Transverse colon (tissue), 4 donors: Measurements from ENCODE around the gene CPSF4L. TPM values are rescaled to one million over a fixed set of nuclear protein-coding genes. Genes with fewer than 3 reads are reported as not detected.

Source experiments
- DNase-seq: peaks from one replicate; pipeline ENCODE4 v3.0.0-alpha.2; 2019
- H3K27ac ChIP-seq, 4 donors: fragments of 200-600 bp; sonication (generic); 2 replicates each; pipeline ENCODE4 v1.5.1; 2016 to 2018; ENCODE audit warnings: inconsistent platforms in 4 of 4
- H3K27me3 ChIP-seq: fragments of 200-600 bp; sonication (generic); 2 replicates; pipeline ENCODE4 v1.5.1; 2017; ENCODE audit warnings: inconsistent platforms
- H3K36me3 ChIP-seq, 4 donors: fragments of 200-600 bp; sonication (generic); 2 replicates each; pipeline ENCODE4 v1.5.1; 2017 to 2019; ENCODE audit warnings: inconsistent platforms in 4 of 4
- H3K4me1 ChIP-seq, 4 donors: fragments of 200-600 bp; sonication (generic); 2 replicates each; pipeline ENCODE4 v1.5.1; 2017 to 2020; ENCODE audit warnings: inconsistent platforms in 4 of 4
- H3K4me3 ChIP-seq, 4 donors: fragments of 200-600 bp; sonication (generic); 1 replicate in 1 of 4; 2 replicates in 3 of 4; pipeline versions ENCODE4 v1.5.1 to v1.6.1; 2017 to 2019; ENCODE audit warnings: inconsistent platforms in 4 of 4
- H3K9me3 ChIP-seq, 2 donors: fragments of 200-600 bp; sonication (generic); 2 replicates each; pipeline ENCODE4 v1.5.1; 2017 to 2019; ENCODE audit warnings: inconsistent platforms in 2 of 2
- CTCF ChIP-seq, 5 experiments: fragments of 200-600 bp in 3 of 5; fragments of 450-650 bp in 2 of 5; sonication (generic) in 3 of 5; IDR thresholded peaks; 1 replicate in 2 of 5; 2 replicates in 3 of 5; pipeline ENCODE4 v1.5.1; 2016 to 2017; ENCODE audit warnings: antibody characterized with exemption in 5 of 5, inconsistent platforms in 3 of 5, mild to moderate bottlenecking in 2 of 5, moderate library complexity in 1 of 5
- EP300 ChIP-seq: sonication (generic); formaldehyde crosslinking; IDR thresholded peaks from one replicate; pipeline ENCODE4 v1.6.1; 2017; ENCODE audit warnings: antibody characterized with exemption, low read depth
- POLR2A ChIP-seq: fragments of 450-650 bp; IDR thresholded peaks from one replicate; pipeline ENCODE4 v1.6.1; 2016; ENCODE audit warnings: antibody characterized with exemption, mild to moderate bottlenecking, moderate library complexity
- POLR2AphosphoS5 ChIP-seq, 3 donors: sonication (generic); formaldehyde crosslinking; IDR thresholded peaks; one replicate each; pipeline ENCODE4 v1.6.1; 2016; ENCODE audit warnings: antibody characterized with exemption in 3 of 3
- WGBS, 2 donors: methylation state at CpG; one replicate each; pipeline ENCODE4 v1.1.5; 2018; ENCODE audit warnings: low coverage in 1 of 2; 5-methylcytosine and 5-hydroxymethylcytosine counted together
- in situ Hi-C, 4 donors: fragments of 200-750 bp; cut with MboI; loops; one replicate each; pipeline versions ENCODE4 v1.15.0 to v1.15.1; 2017; ENCODE audit warnings: low sequenced_read_pairs in 3 of 4, low pct_ligation_motif_present in 1 of 4, low pct_unique_long_range_greater_than_20kb in 1 of 4
- intact Hi-C: fragments of 100-400 bp; cut with DNase I; formaldehyde crosslinking; loops from one replicate; pipeline ENCODE4 v1.15.1; 2023; ENCODE audit warnings: low total_unique reads
- total RNA-seq, 4 donors: library from RNA; depleted of rRNA; stranded (reverse); fragments of >200 nt; gene quantifications; one replicate each; pipeline ENCODE4 v1.1.0, GENCODE V29; 2016

CPSF4L gene
- total RNA-seq, 4 donors from 2014 or later, result not detected

GRCh38 chr17:73300392-73300791 is 38.7 kb upstream of the CPSF4L start:
- TF ChIP-seq POLR2AphosphoS5 (IDR thresholded peaks at IDR 0.05), result no peak
- no peak for TF ChIP-seq CTCF (IDR thresholded peaks at IDR 0.05)
- TF ChIP-seq EP300, result no peak
- TF ChIP-seq POLR2A, result no peak
- H3K27ac ChIP-seq, result peak overlapping the region; percentile 4 to 51 (median 24)
- H3K4me1 ChIP-seq, result peaks cover 18 to 72% (median 52%) of the 10 kb centered on the region in 4 donors
- WGBS, 2 donors, result 69 to 78% methylated on average over 2 to 3 of the region's 3 CpGs
- DNase-seq, result no peak
- H3K4me3 ChIP-seq, result no peak overlapping the region
- no peaks in the 10 kb centered on the region for H3K36me3 ChIP-seq
- H3K9me3 ChIP-seq, result no peaks in the 10 kb centered on the region
- intact Hi-C loops (no loop called here), in situ Hi-C loops (no loop called here)
- H3K27me3 ChIP-seq, result no peaks in the 10 kb centered on the region

- intact Hi-C loops, result no loop called here
- in situ Hi-C loops, result no loop called here
- DNase-seq, result no peak
- WGBS, 2 donors, result 53 to 66% methylated on average over 6 to 15 of the region's 15 CpGs
- no peaks in the 10 kb centered on the region for H3K36me3 ChIP-seq
- peak overlapping the region; percentile 53 to 63 (median 55) for H3K27ac ChIP-seq
- peaks cover 22 to 72% (median 42%) of the 10 kb centered on the region in 4 donors for H3K4me1 ChIP-seq
- no peak overlapping the region for H3K4me3 ChIP-seq
- no peaks in the 10 kb centered on the region for H3K9me3 ChIP-seq
- no peaks in the 10 kb centered on the region for H3K27me3 ChIP-seq
- TF ChIP-seq POLR2A (no peak), EP300 (no peak), POLR2AphosphoS5 (IDR thresholded peaks at IDR 0.05) (no peak), CTCF (IDR thresholded peaks at IDR 0.05) (no peak)
Observed at GRCh38 chr17:73297934-73298861, 36.5 kb upstream of the CPSF4L start.

GRCh38 chr17:73293480-73293911 is 31.8 kb upstream of the CPSF4L start:
- intact Hi-C loops, result no loop called here
- Histone ChIP-seq H3K4me3 (no peak overlapping the region), H3K4me1 (peaks cover 54 to 82% (median 65%) of the 10 kb centered on the region in 4 donors), H3K27me3 (no peaks in the 10 kb centered on the region), H3K9me3 (no peaks in the 10 kb centered on the region), H3K27ac (peak overlapping the region; percentile 83 to 90 (median 86)), H3K36me3 (no peaks in the 10 kb centered on the region)
- WGBS, 2 donors, result 68 to 80% methylated on average over 1 to 9 of the region's 9 CpGs
- TF ChIP-seq EP300 (no peak), POLR2AphosphoS5 (IDR thresholded peaks at IDR 0.05) (peak in 2 of 3 donors; percentile 30 to 43)
- DNase-seq, result peak; percentile 51
- in situ Hi-C loops, result no loop called here

- DNase-seq, result no peak
- intact Hi-C loops (no loop called here), in situ Hi-C loops (no loop called here)
- no peak for TF ChIP-seq CTCF (IDR thresholded peaks at IDR 0.05)
- no peak for TF ChIP-seq POLR2AphosphoS5 (IDR thresholded peaks at IDR 0.05)
- TF ChIP-seq POLR2A, result no peak
- TF ChIP-seq EP300, result no peak
- H3K4me1 ChIP-seq, result peaks cover 58 to 82% (median 65%) of the 10 kb centered on the region in 4 donors
- H3K9me3 ChIP-seq, result no peaks in the 10 kb centered on the region
- WGBS, 2 donors, result 75 to 86% methylated on average over 3 to 11 of the region's 11 CpGs
- no peaks in the 10 kb centered on the region for H3K27me3 ChIP-seq
- H3K27ac ChIP-seq, result peak overlapping the region; percentile 83 to 90 (median 86)
- no peaks in the 10 kb centered on the region for H3K36me3 ChIP-seq
- H3K4me3 ChIP-seq, result no peak overlapping the region
Observed at GRCh38 chr17:73293031-73293430, 31.4 kb upstream of the CPSF4L start.
